Activated CD4-positive, alpha-beta T cell treated with anti-CD3 and anti-CD28 coated beads for 36 hours (primary cell): ENCODE measurements around the gene MCM6. TPM values are rescaled to one million over a fixed set of nuclear protein-coding genes. Genes with fewer than 3 reads are reported as not detected.
"Not testable (repeated sequence)": the region's sequence is repeated elsewhere in the genome, so short reads cannot be mapped to it uniquely, and the experiment has no call there.

Source experiments
- ATAC-seq: fragments of 200-7000 bp; cut with Tn5 transposase; one replicate; pipeline ENCODE4 v1.10.0; 2021; ENCODE audit warnings: mild to moderate bottlenecking, moderate library complexity
- CTCF ChIA-PET: fragments of 350-600 bp; sonication (Branson Sonifier 250); formaldehyde crosslinking; loops from one replicate; lab custom pipeline; 2021; ENCODE audit warnings: antibody characterized with exemption; lab: Charles Lee
- POLR2A ChIA-PET: fragments of 350-600 bp; sonication (Branson Sonifier 250); formaldehyde crosslinking; loops from one replicate; lab custom pipeline; 2021; ENCODE audit warnings: antibody characterized with exemption, inconsistent platforms; lab: Charles Lee
- DNase-seq: peaks from one replicate; pipeline ENCODE4 v3.0.0-alpha.2; 2020
- H3K27ac Mint-ChIP-seq: one replicate; pipeline ENCODE4 v1.8.0; 2021; ENCODE audit warnings: mixed read lengths
- H3K27me3 Mint-ChIP-seq: one replicate; pipeline ENCODE4 v1.8.0; 2021; ENCODE audit warnings: mixed read lengths
- H3K36me3 Mint-ChIP-seq: one replicate; pipeline ENCODE4 v1.8.0; 2021; ENCODE audit warnings: low read depth, mixed read lengths
- H3K4me1 Mint-ChIP-seq: one replicate; pipeline ENCODE4 v1.8.0; 2021; ENCODE audit warnings: mixed read lengths
- H3K4me3 Mint-ChIP-seq: one replicate; pipeline ENCODE4 v1.8.0; 2021; ENCODE audit warnings: mild to moderate bottlenecking, moderate library complexity, mixed read lengths
- H3K9me3 Mint-ChIP-seq: one replicate; pipeline ENCODE4 v1.8.0; 2021; ENCODE audit warnings: low read depth, mixed read lengths
- intact Hi-C, 2 experiments: fragments of 100-400 bp; cut with DNase I in 1 of 2; cut with micrococcal nuclease in 1 of 2; formaldehyde crosslinking; loops; one replicate each; pipeline versions ENCODE4 v1.14.2 to v1.15.1; 2022 to 2024; cut with DNase I, micrococcal nuclease
- total RNA-seq, 2 experiments: library from RNA; stranded (reverse); gene quantifications; one replicate each; pipeline ENCODE4 v1.2.3, GENCODE V29; 2021

The MCM6 gene
- total RNA-seq, 2 experiments from 2014 or later, result 228 to 276 TPM

DNA sequence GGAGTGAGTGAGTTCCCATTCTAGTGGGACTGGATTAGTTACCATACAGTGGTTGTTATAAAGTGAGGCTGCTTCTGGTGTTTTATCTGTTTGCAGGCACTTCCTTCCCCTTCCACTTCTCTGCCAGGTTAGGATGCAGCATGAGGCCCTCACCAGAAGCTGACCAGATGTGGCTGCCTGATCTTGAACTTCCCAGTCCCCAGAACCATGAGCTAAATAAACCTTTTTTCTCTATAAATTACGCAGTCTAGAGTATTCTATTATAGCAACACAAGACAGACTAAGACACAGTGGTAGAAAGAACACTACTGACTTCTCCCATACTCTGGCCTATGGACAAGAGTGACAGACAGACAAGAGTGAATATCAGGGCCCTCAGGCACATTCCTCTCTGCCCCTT lies 53.4 kb downstream of the MCM6 start:
- Mint-ChIP-seq H3K9me3 (peaks cover 14% of the 10 kb centered on the region), H3K36me3 (peaks cover 26% of the 10 kb centered on the region), H3K27me3 (no peaks in the 10 kb centered on the region), H3K4me3 (no peak overlapping the region), H3K4me1 (peaks cover 33% of the 10 kb centered on the region), H3K27ac (no peak overlapping the region)
- no peak for DNase-seq
- CTCF ChIA-PET, result no interaction called here
- POLR2A ChIA-PET, result no interaction called here
- intact Hi-C loops, result no loop called here
- no peak for ATAC-seq

DNA sequence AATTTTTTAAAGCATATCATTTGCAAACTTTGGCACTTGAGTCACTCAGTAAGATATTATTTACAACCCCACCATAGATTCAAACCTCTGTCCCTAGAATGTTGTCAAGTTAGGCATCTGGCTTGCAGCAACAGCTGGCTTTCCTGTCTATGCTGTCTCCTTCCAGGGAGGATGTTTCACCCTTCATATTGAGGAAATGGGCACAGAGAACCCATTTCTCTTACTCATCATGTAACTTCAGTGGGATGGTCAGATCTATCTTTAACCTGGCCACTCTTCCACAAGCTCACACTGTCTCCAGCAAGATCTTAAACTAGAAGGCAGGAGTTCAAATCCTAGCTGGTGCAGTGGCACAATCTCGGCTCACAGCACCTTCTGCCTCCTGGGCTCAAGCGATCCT lies 55.1 kb downstream of the MCM6 start:
- no peak for ATAC-seq
- H3K4me3 Mint-ChIP-seq, result peak overlapping the region; percentile 71
- intact Hi-C loops, result loop anchor here (2.0 kb wide), 1 partner anchor 78 kb away; no protein-coding TSS in a partner anchor

DNA sequence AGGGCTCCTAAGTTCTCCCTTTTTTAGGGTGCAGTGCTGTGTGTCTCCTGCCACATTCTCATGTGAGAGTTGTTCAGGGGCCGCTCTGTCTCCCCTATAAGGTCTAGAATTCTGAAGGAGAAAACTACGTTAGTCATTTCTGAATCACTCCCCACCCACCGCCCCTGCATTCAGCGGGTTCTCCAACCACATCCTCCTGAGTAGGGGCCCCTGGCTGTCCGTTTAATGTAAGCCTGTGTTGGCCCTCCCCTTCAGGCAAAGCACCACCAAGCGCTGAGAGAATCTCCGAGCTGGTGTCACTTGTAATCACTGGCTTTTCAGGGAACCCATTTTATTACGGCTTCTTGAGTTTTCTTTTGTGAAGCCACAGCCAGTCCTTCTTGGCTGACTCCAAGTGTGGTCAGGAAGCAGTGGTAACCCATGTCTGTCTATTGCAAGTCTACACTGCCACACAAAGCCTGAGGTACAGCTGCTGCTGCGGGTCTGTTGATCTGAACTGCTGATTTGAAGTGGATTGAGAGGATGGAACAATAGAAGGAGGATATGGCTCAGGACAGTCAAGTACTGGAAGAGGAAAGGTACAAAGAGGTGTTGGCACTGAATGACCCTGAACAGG lies 56.1 kb downstream of the MCM6 start:
- POLR2A ChIA-PET, result interaction anchor here (0.6 to 0.9 kb wide), 2 partner anchors 23 to 133 kb away, joined by 3 read pairs; no protein-coding TSS in a partner anchor
- CTCF ChIA-PET, result interaction anchor here (0.6 to 2.2 kb wide), 12 partner anchors 8 to 570 kb away, joined by 3 to 12 read pairs (median 3); no protein-coding TSS in a partner anchor
- intact Hi-C loops, result loop anchor here (1.0 to 2.0 kb wide), 7 partner anchors 55 to 768 kb away; partner anchors contain the start of genes DARS1 (in 1 of the 2) and RAB3GAP1 (in 1 of the 2)
- Mint-ChIP-seq H3K9me3 (peaks cover 14% of the 10 kb centered on the region), H3K4me1 (peaks cover 45% of the 10 kb centered on the region), H3K36me3 (peaks cover 26% of the 10 kb centered on the region), H3K27me3 (no peaks in the 10 kb centered on the region), H3K4me3 (peak overlapping the region; percentile 71), H3K27ac (peak overlapping the region; percentile 87)
- DNase-seq (peak; percentile 94), ATAC-seq (peak; percentile 93)

More for the DNA sequence above, 55.1 kb downstream of the MCM6 start:
- CTCF ChIA-PET, result interaction anchor here (1.2 to 2.2 kb wide), 3 partner anchors 9 to 569 kb away, joined by 3 to 12 read pairs (median 7); no protein-coding TSS in a partner anchor
- Mint-ChIP-seq H3K27me3 (no peaks in the 10 kb centered on the region), H3K36me3 (peaks cover 26% of the 10 kb centered on the region), H3K4me1 (peaks cover 37% of the 10 kb centered on the region), H3K27ac (peak overlapping the region; percentile 47), H3K9me3 (peaks cover 14% of the 10 kb centered on the region)
- POLR2A ChIA-PET, result interaction anchor here (0.6 kb wide), 1 partner anchor 144 kb away, joined by 3 read pairs; no protein-coding TSS in a partner anchor
- no peak for DNase-seq

DNA sequence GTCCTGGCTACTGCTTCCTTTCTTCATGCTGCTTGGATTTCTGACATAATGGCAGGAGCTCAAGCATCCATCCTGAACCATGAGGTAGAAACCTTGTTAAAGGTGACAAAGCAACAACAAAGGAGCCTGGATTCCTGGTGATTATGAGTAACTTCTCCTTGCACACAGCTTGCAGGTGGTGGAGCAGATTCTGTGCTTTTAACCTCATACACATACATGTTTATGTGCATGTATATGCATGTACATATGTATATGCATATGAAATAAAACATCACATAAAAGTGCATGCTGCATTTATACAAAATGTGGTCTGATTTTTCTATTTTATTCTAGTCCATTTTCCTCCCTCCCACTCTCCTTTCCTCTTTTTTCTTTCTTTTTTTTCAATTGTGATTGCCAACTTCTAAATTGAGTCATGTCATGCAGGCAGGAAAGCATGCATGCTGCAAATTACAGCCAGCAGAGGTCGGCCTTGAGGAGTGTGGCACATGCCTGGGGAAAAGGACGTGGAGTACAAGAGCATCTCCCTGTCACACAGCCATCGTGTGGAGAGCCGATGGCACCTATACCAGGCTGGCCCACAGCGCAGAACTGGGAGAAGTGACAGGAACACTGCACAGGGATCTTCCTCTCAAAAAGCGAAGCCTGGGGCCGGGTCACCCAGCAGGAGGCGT lies 57.2 kb downstream of the MCM6 start:
- Mint-ChIP-seq H3K4me3 (peak overlapping the region; percentile 9), H3K27me3 (no peaks in the 10 kb centered on the region), H3K9me3 (peaks cover 16% of the 10 kb centered on the region), H3K4me1 (peaks cover 52% of the 10 kb centered on the region), H3K36me3 (peaks cover 28% of the 10 kb centered on the region), H3K27ac (peak overlapping the region; percentile 87)
- CTCF ChIA-PET, result interaction anchor here (1.0 to 1.6 kb wide), 5 partner anchors 13 to 60 kb away, joined by 3 to 5 read pairs (median 5); no protein-coding TSS in a partner anchor
- ATAC-seq (peak; percentile 58), DNase-seq (peak; percentile 82)
- POLR2A ChIA-PET, result interaction anchor here (0.9 kb wide), 1 partner anchor 27 kb away, joined by 3 read pairs; no protein-coding TSS in a partner anchor
- intact Hi-C loops, result loop anchor here (1.0 to 5.0 kb wide), 4 partner anchors 56 to 564 kb away; partner anchors contain the start of gene CXCR4 (in 1 of the 2)

DNA sequence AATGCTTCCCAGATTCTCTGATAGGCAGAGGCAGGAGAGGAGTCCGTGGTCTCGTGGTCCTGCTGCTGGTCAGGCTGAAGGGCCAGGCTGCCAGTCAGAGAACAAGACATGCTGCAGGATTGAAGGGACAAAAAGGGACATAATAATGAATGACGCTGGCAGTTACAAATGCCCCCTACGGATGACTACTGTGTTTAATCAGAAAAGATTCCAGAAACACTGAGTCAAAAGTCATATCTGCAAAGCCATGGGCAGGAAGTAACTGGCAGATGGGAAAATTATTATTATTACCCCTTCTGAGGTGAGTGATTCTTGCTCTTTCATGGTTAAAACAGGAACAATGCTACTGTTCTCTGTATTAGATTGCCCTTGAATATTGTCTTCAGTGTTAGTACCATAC lies 58.3 kb downstream of the MCM6 start:
- H3K4me3 Mint-ChIP-seq, result no peak overlapping the region
- DNase-seq (no peak), ATAC-seq (no peak)
- H3K27ac Mint-ChIP-seq, result no peak overlapping the region
- ChIA-PET CTCF (interaction anchor here (0.7 to 4.6 kb wide), 5 partner anchors 17 to 36 kb away, joined by 3 to 35 read pairs (median 5); no protein-coding TSS in a partner anchor), POLR2A (no interaction called here)
- peaks cover 12% of the 10 kb centered on the region for H3K9me3 Mint-ChIP-seq
- intact Hi-C loops, result loop anchor here (2.0 to 5.0 kb wide), 3 partner anchors 57 to 565 kb away; partner anchors contain the start of gene CXCR4 (in 1 of the 2)
- H3K36me3 Mint-ChIP-seq, result peaks cover 19% of the 10 kb centered on the region
- no peaks in the 10 kb centered on the region for H3K27me3 Mint-ChIP-seq
- peaks cover 55% of the 10 kb centered on the region for H3K4me1 Mint-ChIP-seq

DNA sequence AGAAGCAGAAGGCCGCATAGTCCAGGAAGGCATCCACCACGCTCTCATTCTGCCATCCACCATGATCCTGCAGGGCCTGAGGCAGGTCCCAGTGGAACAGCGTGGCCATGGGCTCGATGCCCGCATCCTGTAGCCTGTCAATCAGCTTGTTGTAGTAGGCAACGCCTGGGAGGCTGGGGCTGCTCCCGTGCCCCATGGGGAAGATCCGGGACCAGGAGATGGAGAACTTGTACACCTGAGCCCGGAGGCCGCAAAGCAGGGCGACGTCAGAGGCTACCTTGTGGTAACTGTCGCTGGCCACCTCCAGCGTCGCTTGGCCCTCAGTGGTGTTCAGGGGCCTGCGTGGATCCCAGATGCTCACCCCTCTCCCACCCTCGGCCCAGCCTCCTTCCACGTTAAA lies 58.8 kb downstream of the MCM6 start:
- DNase-seq, result no peak
- Mint-ChIP-seq H3K36me3 (peaks cover 14% of the 10 kb centered on the region), H3K27ac (no peak overlapping the region), H3K4me3 (no peak overlapping the region), H3K27me3 (no peaks in the 10 kb centered on the region), H3K4me1 (peaks cover 55% of the 10 kb centered on the region), H3K9me3 (peaks cover 7% of the 10 kb centered on the region)
- POLR2A ChIA-PET, result no interaction called here
- intact Hi-C loops, result loop anchor here in 1 of 2 experiments (5.0 kb wide), 1 partner anchor 300 kb away; the partner anchor contains the start of gene CXCR4
- CTCF ChIA-PET, result interaction anchor here (1.3 to 4.6 kb wide), 2 partner anchors 16 to 20 kb away, joined by 5 to 35 read pairs; no protein-coding TSS in a partner anchor
- no peak for ATAC-seq

DNA sequence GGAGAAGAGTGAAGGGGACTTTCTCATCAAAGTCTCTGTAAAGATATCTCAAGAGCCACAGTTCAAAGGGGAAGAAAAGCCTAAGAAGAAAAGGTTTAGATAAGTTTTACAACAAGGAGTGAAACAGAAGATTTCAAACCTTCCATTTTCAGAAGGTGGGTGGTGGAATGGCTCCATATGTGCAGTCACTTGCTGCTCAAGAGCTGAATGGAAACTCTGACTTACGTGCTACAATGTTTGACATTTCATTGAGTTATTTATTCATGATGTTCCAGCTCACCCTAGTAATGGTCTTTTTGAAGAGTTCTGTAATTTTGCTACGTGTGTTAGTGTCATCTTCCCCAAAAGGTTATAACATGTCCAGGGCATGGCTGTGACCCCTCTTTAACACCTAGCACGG lies 61.0 kb downstream of the MCM6 start:
- Mint-ChIP-seq H3K4me1 (peaks cover 43% of the 10 kb centered on the region), H3K27ac (peak overlapping the region; percentile 85), H3K4me3 (no peak overlapping the region), H3K27me3 (no peaks in the 10 kb centered on the region), H3K36me3 (peaks cover 7% of the 10 kb centered on the region), H3K9me3 (peaks cover 3% of the 10 kb centered on the region)
- CTCF ChIA-PET, result interaction anchor here (0.7 to 4.6 kb wide), 4 partner anchors 9 to 17 kb away, joined by 3 to 35 read pairs (median 4); no protein-coding TSS in a partner anchor
- POLR2A ChIA-PET, result no interaction called here
- ATAC-seq (peak; percentile 37), DNase-seq (peak; percentile 45)
- intact Hi-C loops, result loop anchor here in 1 of 2 experiments (5.0 kb wide), 1 partner anchor 302 kb away; the partner anchor contains the start of gene CXCR4

DNA sequence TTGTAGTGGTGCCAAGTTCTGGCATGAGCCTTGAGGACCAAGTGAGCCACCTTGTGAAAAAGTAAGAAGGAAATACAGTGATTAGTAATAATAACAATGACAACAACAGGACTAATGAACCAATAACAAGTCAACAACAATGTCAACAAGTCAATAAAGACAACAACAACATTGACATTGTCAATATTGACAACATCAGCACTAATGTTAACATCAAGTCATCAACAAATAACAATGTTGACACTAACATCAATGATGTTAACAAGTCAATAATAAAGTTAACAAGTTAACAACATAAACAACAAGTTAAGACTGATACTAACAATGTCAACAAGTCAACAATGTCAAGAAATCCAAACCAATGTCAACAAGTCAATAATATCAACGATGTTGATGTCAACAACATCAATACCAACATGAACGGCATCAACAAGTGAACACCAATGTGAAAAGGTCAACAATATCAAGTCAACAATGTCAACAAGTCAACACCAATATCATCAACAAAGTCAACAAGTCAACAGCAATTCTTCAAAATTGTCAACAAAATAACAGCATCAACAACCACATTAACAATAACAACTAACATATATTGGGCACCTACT lies 63.2 kb downstream of the MCM6 start:
- CTCF ChIA-PET, result interaction anchor here (0.7 to 2.4 kb wide), 4 partner anchors 10 to 589 kb away, joined by 3 to 10 read pairs (median 3); no protein-coding TSS in a partner anchor
- H3K9me3 Mint-ChIP-seq, result peaks cover 3% of the 10 kb centered on the region
- no peak overlapping the region for H3K27ac Mint-ChIP-seq
- no peak overlapping the region for H3K4me3 Mint-ChIP-seq
- ATAC-seq (no peak), DNase-seq (no peak)
- peaks cover 25% of the 10 kb centered on the region for H3K4me1 Mint-ChIP-seq
- intact Hi-C loops, result no loop called here
- POLR2A ChIA-PET, result no interaction called here
- H3K27me3 Mint-ChIP-seq, result no peaks in the 10 kb centered on the region
- peaks cover 7% of the 10 kb centered on the region for H3K36me3 Mint-ChIP-seq

DNA sequence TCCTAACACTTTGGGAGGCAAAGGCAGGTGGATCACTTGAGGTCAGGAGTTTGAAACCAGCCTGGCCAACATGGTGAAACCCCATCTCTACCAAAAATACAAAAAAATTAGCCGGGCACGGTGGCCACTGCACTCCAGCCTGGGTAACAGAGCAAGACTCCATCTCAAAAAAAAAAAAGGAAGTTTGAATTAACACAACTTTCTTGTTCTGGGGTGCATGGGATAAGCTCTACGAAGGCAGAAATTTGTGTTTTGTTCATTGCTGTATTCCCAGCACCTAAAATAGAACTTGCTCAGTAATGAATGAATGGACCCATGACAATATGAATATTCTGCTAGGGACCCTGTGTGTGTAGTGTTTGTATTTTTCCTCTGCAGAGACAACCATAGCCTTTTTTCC lies 68.4 kb downstream of the MCM6 start:
- H3K27ac Mint-ChIP-seq, POLR2A ChIA-PET, H3K9me3 Mint-ChIP-seq, H3K27me3 Mint-ChIP-seq, H3K4me1 Mint-ChIP-seq, ATAC-seq, intact Hi-C loops, H3K36me3 Mint-ChIP-seq, DNase-seq, H3K4me3 Mint-ChIP-seq: not testable (repeated sequence)
- CTCF ChIA-PET, result interaction anchor here (1.7 kb wide), 1 partner anchor 10 kb away, joined by 6 read pairs; no protein-coding TSS in a partner anchor

DNA sequence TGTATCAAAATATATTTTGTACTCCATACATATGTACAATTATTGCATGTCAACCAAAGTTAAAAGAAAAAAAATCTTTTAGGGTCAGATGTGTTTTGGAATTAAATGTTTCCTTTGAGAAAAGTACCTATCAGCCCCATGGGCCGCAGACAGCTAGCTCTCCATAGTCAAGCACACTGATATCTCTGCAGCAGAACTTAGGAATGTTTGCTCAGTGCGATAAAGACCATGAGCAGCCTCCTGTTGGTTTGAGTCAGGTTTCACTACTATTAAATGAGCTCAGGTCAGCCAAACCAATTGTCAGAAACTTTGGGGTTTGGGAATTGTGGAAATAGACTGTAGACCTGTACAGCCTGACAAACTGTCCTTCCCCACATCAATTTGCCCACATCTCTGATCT lies 73.0 kb downstream of the MCM6 start:
- ChIA-PET CTCF (interaction anchor here (0.6 to 1.3 kb wide), 8 partner anchors 9 to 799 kb away, joined by 3 to 5 read pairs (median 3); no protein-coding TSS in a partner anchor), POLR2A (interaction anchor here (0.6 kb wide), 2 partner anchors 52 to 1073 kb away, joined by 3 to 4 read pairs; no protein-coding TSS in a partner anchor)
- intact Hi-C loops, result no loop called here
- DNase-seq (no peak), ATAC-seq (no peak)
- Mint-ChIP-seq H3K27ac (no peak overlapping the region), H3K9me3 (peaks cover 14% of the 10 kb centered on the region), H3K27me3 (no peaks in the 10 kb centered on the region), H3K4me1 (peaks cover 3% of the 10 kb centered on the region), H3K36me3 (peaks cover 11% of the 10 kb centered on the region), H3K4me3 (no peak overlapping the region)
